ENCODE measurements around the gene KRTAP4-2.

DNA sequence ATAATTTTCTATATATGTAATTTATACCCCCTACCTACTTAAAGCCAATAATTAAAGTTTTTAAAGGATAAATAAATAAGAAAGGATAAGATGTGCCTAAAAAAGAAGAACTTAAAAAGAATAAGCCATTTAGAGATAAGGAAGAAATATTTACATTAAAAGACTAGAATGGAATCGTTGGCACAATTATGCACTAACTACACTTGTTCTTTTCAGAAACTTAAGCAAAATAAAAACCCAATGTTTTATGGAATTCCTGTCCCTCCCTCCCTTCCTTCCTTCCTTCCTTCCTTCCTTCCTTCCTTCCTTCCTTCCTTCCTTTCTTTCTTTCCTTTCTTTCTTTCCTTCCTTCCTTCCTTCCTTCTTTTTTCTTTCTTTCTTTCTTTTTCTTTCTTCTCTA is 33.2 kb downstream of the KRTAP4-2 start:
- no peak for TF ChIP-seq FOXA1 (IDR thresholded peaks at IDR 0.05)
- TF ChIP-seq SP1 (IDR thresholded peaks at IDR 0.05) = no peak
- TF ChIP-seq SUZ12 (IDR thresholded peaks at IDR 0.05) = no peak
- no peak for TF ChIP-seq BHLHE40 (IDR thresholded peaks at IDR 0.05; ENCODE audit: borderline replicate concordance)
